Globus pallidus (tissue), 1 donor: ENCODE data around the gene FAM186B.

Experiments used
- DNase-seq: peaks from one replicate; pipeline ENCODE4 v3.0.0-alpha.2; 2015; ENCODE audit warnings: low spot score

Gene FAM186B

DNA sequence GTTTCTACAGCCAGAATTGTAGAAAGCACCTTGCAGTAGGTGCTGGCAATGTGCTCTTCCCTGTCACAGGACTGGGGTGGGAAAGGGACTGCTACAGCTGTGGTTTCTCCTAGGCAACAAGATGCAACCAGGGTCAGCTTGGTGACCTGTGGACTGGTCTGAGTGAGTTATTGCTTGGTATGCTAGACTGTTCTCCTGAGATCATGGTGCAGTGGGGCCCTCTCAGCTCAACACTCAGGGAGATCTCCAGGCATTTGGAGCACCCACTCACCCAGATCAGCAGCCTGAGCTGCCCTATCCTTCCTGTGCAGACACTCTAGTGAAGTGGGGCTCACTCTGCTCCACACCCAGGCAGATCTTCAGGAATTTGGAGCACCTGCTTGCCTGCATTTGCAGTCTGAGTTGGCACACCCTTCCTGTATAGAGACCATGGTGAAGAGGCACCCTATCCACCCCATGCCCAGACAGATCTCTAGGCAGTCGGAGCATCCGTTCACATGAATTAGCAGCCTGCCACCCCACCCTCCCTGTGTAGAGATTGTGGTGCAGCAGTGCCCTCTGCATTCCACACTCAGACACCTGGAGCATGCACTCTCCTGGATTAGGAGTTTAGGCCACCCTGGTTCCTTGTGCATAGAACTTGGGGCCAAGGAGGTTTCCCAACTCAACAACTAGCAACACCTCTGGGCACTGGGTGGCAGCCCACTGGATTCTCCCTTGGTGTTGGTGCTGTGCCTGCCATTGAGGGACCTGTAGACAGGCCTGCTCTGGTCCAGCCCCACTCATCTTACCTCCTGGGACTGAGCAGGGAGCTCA lies 3.8 kb upstream of the FAM186B start:
- no peak for DNase-seq

DNA sequence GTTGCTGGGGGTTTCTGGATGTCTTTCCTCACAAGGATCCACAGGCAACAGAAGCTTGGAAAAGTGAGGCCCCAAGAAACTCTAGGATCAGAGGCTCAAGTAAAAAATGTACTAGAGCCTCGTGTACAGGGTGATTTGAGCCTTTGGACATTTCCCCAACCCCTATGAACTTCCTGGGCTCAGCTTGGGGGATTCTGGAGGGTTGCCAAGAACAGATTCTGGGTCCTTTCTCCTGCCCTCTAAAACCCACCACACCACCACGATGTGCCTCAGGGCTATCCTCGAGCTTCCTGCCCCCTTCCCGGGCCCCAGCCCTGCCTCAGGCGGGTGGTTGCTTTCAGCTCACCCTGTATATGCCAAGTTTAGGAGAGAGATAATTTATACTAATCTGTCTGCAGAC lies 583 bp downstream of the FAM186B start:
- DNase-seq = no peak

DNA sequence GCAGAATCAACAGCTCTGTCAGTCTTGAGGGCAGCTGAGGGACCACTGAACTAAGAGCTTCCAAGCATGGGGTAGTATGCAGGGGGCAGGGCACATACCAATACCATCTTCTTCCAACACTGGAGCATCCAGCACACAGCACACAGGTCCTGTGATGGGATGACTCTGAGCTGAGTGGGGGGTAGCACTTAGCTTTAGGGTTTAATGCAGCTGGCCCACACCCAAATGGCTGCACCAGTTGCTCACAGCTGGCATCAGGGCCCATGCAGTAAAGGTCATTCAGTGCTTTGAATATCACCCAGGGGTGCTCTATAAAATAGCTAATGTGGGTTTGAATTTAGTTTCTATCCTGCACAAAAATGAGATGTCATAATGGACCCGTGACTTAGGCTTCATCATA lies 1.7 kb downstream of the FAM186B start:
- no peak for DNase-seq

DNA sequence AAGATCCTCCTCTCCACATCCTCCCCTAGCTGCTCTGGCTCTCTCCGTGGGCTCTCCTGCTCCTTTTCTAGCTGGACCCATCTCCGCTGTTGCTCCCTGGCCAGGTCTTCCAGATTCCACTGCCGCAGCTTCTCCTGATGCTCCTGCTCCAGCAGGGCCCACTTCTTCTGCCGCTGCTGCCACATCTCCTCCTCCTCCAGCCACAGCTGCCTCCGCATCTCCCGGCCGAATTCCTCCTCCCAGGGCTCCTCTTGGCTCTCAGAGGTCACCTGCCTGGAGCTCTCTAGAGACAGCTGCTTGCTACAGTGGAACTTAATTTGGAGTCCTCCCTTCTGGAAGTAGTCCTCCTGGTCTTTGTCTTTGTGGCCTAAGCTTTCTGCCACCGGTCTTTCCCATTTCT lies 5.5 kb downstream of the FAM186B start:
- no peak for DNase-seq

DNA sequence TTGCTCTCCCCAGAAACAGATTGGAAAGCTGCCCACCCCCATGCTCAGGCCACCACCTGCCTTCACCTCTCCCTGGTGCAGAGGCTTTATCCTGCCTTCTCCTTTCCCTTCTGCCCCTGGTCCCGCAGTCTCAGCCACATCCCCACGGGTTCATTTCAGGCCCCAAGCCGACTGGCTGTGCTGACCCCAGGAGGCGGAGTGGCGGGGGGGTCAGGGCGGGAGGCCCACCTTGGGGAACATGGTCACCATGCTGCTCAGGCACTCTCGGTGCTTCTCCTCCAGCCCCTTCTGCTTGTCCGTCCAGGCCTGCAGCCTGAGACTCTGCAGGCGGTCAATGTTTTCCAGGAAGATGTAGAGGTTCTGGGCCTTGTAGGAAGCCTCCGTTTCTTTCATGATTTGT lies 6.9 kb downstream of the FAM186B start:
- no peak for DNase-seq

DNA sequence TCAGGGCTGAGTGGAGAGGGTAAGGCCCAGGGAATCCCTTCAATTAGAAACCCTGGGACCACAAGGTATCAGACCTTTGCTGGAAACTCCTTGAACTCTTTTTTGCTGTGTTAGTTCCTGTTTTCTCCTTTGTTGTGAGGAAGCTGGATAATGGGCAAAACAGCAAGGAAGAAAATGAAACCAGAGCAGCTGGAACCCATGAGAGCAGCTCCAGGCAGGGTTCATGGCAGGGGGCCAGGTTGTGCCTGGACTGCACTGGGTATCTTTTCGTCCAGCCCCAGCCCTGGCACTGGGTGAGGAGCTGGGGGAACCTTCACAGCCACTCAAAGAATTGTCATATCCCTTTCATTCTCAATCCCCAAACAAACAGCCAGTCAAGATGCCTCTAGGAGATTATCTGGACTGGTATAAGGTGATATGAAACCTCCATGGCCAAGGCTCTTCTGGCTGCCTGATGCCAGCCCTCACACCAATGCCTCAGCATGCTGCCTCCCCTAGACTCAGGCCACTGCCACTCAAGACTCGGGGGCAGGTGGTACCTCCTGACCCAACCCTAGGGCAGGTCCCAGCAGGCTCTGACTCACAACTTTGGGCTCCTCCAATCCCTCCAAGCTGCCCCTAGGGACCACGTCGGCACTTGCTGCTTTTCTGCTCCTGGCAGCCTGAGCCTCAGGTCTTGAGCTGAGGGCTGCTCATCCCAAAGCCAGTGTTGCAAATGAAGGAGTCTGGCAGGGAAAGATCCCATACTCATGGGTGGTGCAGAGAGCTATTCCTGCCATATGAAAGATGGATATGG lies 16.5 kb downstream of the FAM186B start:
- no peak for DNase-seq

DNA sequence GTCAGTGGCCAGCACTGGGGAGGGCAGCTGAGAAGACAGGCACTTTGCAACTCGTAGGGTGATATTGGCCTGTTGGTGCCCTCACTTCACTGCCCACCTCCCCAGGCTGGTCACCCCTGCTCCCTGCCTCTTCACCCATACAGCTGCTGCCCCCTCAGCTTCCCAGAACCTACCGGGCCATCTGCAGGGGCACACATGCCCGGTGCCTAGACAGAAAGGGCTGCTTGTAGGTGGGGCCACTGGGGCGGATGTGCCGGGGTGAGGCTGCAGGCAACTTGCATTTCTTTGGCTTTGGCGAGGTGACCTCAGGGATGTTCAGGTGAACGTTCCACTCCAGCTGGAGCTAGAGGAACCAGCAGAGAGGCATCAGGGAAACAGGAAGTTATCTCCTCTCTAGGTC lies 17.2 kb downstream of the FAM186B start:
- DNase-seq = no peak

DNA sequence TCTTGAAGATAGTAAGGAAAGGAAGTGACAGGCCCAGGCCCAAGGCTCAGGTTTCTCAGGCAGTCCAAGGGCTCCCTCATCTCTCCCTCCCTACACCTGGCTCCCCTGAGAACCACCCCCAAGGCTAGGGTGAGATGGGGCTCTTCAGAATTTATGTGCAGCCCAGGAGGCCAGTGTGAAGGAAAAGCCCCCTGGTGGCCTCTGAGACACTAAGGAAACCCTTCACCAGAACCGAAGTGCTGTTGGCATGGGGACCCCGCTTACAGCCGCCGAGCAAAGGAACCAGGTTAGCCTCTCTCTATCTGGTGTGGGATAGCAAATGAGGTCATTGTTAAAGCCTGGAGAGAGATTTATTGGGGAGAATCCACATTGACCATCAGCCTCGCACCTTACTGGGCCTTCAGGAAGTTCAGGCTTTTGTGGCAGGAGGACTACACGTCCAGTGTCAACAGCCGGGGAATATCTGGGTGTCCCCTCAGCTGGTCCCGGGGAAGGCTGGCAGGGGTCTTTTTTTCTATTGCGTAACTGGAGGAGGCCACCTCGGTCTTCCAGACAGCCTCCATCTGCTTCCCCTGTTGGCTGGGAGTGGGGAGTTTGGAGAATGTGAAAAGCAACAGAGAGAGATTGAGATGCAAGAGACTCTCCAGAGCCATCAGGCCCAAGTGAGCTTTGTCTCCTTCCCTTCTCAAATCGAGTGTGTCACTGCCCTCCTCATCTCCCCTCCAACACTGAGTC lies 18.1 kb downstream of the FAM186B start:
- DNase-seq = no peak

DNA sequence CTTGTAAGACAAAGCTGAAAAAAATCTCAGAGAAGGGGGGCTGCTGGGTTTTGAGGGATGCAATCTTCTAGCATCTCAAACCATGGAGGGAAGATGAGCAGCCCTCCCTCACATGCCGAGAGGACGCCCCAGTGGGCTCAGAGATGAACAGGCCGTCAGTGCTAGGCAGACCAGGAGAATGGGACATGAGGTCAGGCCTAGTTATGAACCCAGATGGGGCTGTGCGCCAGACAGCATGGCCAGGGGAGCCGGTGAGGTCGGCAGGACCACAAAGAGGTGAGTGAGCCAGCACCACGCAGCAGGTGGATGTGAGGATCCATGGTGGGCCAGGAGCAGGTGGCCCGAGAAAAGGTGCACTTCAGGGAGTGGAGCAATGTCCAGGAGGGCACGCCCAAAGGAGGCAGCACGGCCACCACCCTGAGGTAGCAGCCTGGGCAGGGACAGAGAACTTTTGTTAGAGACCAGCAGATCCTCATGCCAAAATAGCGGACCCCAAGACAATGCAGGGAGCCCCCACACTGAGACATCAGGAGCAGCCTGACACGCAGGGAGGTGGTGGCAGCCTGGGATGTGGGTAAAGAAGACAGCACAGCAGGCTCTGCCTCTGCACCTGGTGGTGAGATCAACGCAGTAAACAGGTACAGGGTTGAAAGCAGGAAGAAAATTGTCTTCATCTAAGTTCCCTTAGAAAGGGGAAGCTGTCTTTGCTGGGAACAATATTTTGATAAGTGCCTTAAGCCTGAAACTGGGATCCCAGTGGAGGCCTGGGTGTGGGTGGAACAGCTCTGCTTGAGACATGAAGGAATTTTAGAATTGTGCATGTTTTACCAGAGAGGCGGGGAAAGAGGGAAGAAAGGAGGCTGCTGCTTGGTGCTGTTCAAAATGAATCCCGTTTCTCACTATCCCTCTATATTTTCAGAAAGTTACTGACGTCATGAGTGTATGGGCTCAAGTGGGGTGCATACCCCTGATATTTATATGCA lies 19.7 kb downstream of the FAM186B start:
- DNase-seq = no peak

DNA sequence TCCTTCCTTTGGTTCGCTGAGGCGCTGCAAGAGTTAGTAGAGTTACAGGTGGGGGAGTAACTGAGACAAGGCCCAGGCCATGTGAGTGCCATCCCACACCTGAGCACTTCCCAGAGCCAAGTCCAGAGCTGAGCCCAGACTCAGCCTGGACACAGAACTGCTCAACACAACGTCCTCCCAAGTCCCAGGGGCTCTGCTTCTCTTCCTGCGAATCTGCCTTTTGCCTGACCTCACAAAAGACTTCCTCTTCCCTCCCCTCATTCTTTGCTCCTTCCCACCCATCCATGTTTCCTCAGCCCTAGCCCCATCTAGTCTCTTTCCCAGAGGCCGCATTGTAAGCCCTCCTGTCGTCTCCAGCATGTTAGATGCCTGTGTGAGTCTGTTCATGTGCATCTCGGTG lies 20.8 kb downstream of the FAM186B start:
- DNase-seq = no peak

DNA sequence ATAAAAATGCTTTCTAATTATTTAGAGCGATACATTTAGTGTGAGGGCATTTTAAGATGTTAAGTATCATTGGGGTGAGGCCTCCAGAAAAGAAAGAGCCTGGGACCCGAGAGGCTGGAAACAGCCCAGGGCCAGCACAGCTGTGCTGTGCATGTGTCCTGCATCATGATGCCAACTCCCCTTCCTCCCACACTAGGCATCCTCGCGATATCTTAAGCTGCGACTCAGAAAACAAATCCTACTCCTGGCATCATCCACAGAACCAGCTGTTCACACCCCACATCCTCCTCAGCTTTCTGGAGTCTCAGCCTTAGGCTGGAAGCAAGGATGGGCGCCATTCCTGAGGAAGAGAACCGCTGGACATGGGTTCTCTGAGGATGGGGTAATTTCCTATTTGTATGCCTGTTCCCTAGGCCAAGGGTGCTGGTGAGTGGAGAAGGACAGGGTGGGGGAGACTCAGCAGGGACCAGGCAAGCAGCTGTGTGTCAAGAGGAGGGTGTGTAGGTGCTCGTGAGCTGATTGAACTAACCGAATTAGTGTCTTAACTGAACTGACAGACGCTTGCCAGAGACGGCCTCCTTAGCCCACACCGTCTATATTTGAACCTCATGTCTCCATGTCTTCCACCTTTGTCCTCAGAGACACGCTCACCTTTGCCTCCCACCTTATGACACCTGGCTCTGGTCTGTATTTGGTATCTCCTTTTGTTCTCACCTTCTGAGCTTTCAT lies 21.9 kb downstream of the FAM186B start:
- peak; percentile 31 for DNase-seq

DNA sequence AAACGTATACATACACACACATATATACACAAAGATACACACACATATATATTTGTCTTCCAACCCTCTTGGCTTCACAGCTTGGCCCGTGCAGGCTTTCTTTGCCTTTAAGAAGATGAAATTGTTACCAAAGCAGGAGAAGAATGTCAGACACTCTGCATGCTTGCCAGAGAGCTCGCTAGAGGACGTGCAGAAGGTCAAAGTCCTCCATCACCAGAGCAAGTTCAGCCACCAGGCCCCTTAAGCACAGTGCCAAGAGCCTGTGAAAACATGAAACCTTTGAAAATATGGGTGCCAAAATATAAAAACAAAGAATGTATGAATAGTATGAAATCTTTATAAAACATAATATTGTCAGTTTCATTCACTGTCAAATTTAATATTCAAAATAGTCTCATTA lies 22.6 kb downstream of the FAM186B start:
- no peak for DNase-seq

DNA sequence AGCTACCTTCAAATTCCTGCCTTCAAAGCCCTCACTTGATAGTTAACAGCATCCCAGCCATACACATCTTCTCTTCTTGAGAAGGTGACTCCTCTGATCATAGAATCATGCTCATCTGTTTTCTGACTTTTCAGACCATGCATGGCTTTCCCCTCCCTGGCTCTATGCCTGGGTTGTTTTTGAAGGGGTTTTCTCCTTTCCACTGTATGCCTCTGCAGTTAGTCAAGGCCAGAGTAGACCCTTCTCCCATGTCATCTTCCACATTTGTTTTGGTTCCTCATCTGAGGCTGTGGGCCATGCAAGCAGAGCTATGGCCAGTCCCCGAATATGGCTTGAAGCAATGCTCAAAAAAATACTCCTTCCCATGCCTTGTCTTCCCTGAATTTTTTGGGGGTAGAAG lies 23.2 kb downstream of the FAM186B start:
- DNase-seq = no peak

DNA sequence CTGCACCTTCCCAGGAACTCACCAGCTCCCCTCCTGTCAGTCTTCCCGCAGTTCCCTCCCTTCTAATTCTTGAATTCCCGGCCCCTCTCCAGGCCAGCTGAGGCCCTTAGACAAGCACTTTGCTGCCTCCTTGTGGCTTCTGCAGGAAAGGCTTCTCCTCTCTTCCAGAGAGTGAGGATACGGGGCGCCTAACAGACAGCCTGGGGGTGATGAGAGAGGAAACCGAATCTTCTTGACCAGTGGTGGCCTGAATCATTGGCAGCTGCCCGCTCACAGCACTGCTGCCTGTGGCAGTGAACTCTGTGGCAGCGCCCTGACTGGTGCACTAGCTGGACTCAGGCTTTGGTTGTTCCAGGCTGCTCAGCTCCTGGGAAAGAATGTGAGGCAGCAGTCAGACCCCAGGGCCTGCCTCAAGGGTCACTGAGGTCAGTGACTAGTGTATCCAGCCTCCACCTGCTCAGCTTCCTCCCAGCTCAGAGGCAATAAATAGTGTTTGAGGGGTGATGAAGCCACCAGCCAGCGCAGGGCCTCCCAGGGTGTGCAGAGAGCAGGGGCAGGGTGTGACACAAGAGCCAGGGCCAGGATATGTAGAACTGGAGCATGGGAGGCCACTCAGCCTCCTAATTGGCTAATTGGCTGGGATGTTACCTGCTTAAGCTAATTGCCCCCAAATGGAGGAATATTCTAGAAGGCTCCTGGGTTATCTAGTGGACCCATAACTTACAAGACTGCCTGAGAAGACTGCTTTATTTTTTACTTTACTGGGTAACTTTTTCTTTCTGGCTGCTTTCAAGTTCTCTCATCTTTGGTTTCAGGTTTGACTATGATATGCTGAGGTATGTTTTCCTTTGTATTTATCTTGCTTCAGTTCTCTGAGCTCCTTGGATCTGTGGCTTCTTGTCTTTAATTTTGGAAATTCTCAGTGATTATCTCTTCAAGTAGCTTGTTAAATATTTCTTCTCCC lies 24.6 kb downstream of the FAM186B start:
- DNase-seq = peak; percentile 77

DNA sequence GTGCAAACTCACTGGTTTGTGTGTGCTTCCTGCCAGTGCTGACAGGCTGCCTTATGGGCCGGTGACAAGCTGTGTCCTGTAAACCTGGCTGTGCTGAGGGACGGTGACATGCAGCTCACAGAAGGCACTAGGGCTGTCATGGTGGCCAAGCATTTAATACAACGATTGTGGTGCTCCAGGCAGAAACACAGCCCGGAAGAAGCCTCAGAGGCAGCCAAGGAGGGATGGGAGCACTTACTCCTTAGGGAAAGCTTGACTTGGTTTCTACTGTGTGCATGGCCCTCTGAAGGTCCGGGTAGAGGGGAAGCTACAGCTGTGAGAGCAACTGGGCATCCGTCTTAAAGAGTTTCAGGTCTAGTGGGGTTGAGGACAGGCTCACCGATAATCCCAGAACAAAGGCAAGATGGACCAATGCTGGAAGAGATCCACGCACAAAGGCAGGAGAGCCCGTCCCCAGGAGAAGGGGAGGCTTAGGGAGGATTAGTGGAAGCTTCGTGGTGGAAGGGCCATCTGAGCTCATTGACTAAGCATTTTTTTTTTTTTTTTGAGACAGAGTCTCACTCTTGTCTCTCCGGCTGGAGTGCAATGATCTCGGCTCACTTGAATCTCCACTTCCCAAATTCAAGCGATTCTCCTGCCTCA lies 26.8 kb downstream of the FAM186B start:
- DNase-seq = no peak

DNA sequence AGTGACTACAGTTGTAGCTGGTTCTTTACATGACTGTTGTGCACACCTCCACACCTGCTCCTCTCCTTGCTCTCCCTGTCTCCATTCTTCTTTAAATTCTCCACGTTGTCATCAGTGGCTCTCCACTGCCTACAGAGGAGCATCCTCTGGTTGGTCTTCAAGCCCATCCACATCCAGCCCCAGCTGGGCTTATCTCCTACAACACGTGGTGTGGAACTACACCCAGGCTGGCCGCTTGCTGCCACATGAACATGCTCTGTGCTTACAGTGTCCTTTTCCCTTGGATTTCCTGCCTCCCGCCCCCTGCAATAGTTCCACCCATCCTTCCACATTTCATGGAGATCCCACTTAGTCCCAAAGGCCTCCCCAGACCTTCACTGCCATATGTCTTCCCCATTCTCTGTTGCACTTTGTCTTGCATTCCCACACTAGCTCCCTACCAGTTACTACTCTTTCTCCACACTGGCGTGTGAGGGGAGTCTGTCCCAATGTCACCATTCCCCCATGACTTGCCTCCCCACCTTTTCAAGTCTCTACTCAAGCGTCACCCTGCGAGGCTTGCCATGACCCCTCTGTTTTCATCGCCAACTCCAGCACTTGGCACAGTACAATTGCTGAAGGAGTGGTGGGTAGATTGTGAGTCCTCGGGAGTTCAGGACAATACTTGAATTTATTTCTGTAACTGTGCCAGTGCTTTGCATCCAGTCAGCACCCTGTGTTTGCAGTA lies 27.7 kb downstream of the FAM186B start:
- no peak for DNase-seq

DNA sequence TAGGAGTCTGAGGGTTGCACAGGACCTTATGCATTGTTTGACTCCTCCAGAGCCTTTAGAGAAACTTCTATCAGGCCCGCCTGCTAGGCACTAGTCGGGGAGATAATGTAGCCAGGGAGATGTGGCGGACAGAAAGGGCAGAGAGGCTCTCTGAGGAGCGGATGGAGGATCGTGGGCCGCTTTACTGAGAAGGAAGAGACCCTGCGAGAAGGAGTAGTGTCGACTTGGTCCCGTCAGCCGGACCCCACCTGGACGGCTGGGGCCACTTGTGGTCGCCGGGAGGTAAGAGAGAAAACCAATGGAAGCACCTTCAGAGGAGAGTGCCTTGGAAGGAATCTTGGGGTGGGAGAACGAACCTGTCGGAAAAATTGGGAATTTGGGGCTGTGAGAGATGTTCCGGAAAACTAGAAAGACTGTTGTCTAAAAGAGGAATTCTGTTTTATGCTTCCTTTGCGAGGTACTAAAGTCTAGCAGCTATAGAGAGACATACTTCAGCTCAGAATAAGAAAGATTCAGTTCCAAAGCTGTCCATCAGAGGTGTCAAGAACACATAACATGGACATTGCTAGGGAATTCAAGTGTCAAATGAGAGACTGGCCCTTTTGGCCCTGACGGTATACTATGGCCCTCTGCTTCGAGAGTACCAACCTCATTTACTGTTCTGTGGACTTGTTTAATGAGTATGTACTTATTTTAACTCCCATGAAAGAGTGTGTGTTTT lies 36.8 kb downstream of the FAM186B start:
- DNase-seq = no peak
